Stimulated activated CD8-positive, alpha-beta memory T cell treated with anti-CD3 and anti-CD28 coated beads, Interleukin-12 subunit alpha, Interleukin-12 subunit beta, amount 100 ng/mL, for 24 hours (primary cell): ENCODE results near the gene ACLY.
"Not testable (repeated sequence)": the region's sequence is repeated elsewhere in the genome, so short reads cannot be mapped to it uniquely, and the experiment has no call there.

ENCODE experiments used
- DNase-seq: peaks from one replicate; pipeline ENCODE4 v3.0.0-alpha.2; 2020; ENCODE audit errors: extremely low read depth

ACLY gene

DNA sequence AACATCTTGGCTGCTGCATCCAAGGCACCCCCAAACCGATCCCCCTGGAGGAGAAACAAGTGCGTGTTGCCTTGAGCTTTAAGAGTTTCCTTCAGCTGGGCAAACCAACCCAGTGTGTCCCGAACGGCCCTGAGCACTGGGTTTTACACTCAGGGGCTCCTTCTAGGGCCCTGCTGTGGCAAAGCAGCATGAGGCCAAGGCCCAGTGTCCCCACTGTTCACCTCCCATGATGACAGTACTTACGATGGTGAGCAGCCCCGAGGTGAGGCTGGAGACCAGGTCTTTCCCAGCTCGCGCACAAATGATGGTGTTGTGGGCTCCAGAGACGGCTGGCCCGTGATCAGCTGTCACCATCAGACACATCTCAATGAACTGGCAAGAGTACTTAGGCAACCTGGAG, 47.0 kb downstream of the ACLY start:
- DNase-seq, result no peak

DNA sequence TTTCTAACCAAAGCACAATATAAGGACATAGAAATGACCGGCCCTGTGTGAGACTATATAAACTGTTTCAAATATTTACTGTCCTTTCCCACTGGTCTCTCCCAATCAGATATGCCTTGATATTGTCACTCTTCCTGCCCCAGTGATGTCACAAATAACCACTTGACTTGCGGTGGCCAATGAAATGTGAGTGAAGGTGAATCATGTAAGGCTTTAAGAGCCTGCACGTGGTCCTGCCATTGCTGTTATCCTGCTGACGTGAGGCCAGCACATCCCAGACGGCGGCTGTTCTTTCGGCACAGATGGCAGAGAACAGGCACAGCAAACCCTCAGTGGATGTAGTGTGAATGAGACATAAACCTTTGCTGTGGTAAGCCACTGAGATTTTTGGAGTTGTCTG, 48.1 kb downstream of the ACLY start:
- DNase-seq, result no peak

DNA sequence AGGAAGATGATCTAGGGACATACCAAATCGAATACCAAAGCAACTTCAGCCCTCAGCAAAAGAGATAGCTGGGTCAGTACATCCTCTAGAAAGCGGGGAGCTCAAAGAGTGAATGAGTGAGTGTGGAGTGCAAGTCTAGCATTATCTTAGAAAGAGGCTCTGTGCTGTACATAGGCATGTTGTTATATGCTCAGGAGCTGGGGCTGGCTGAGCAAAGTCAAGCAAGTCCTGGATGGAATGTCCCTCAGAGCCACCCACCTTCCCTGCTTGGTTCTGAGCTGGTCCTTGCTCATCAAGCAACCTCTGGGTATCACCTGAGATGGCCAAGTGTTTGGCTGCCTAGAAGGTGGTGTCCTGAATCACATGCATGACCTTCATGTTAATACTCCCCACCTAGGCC, 48.7 kb downstream of the ACLY start:
- no peak for DNase-seq

DNA sequence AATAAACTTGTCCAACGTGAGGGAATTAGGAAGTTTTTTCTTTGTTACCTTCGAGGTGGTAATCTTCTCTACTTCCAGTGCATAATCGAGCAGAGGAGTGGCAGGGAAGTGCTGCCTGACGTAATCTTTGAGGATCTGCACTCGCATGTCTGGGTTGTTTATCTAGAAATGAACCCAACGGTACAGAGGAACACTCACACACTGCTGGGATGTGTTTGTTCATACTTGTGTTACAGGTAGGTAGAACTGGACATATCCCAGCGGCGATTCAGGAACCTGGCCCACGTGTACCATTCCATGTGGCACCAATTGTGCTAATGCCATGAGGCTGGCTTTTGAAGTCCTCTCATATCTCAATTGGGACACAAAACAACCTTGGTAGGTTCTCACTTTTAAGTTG, 49.3 kb downstream of the ACLY start:
- no peak for DNase-seq

DNA sequence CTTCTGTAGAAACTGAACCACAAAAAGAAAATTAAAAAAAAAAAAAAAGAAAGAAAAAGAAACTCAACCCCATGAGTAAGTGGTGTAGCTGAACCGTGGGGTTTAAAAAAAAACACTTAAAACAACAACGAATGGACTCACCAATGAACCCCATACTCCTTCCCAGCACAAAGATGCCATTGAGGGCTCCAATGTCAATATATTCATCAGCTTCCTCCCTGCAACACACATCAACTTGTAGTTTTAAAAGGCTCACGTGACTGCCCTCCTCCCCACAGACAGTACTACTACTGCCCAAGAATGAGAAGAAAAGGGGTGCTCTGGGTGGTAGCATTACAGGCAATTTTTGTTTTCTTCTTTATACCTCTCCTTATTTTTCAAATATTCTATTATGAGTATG, 50.2 kb downstream of the ACLY start:
- DNase-seq, result no peak

DNA sequence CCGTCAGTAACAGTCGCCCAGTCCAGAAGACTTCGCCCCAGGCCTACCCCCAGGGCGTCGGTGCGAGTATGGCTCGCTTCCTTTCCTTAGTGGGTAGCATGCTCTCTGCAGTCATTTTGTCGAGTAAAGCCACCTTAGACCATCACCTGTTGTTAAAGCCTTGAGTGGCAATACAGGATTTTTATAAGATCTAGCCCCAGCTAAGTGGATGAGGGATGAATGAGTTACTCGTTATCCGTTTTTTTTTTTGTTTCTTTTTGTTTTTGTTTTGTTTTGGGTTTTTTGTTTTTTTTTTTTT, 53.2 kb downstream of the ACLY start:
- no peak for DNase-seq

DNA sequence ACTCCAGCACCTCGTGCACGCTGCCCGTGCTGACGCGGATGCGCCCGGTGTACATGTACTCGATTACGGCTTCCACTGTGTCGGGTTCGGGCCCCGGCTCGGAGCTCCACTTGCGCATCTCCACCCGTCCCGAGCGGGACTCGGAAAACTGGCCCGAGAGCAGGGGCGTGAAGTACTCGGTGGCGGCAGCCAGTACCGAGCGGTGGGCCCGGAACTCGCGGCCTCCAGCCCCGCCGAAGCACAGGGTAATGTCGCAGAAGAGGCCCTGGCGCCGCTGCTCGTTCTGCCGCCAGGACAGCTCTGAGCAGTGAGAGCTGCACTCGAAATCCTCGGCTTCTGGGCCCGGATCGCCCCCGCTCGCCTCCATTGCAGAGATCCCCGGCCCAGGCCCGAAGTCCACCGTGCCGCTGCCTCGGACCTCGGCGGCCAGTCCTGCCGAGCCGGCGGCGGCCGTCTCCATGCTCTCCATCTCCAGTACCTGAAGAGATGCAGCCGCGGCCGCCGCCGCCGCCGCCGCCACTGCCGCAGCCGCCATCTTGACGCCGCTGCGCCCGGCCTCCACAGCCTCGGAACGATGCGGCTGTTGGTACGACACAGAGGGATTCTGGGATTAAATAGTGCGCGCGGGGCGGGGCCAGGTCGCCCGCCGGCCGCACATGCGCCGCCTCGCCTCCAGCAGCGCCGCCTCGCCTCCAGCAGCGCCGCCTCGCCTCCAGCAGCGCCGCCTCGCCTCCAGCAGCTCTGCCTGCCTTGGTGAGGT, 53.7 kb downstream of the ACLY start, which contains the start of gene KLHL11:
KLHL11 (minus strand) TSS at position 588 of the 760 bp plus-strand sequence; CDS start at position 535, 53 bp downstream.
- peak; percentile 66 for DNase-seq

DNA sequence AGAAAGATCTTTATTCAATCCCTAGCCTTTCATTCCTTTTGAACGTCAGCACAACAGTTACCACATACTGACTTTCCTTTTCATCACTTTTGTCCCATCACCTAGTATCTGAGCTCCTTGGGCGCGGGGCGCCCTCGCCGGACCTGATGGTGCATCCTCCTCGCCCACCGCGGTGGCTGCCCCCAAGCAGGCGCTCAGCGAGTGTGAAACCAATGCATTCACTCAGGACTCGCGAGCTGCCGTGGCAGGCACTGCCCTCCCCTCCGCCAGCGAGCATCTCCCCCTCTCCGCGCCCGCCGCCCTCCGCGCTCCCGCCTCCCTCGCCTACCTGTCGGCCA, 54.3 kb downstream of the ACLY start:
- DNase-seq, result no peak

DNA sequence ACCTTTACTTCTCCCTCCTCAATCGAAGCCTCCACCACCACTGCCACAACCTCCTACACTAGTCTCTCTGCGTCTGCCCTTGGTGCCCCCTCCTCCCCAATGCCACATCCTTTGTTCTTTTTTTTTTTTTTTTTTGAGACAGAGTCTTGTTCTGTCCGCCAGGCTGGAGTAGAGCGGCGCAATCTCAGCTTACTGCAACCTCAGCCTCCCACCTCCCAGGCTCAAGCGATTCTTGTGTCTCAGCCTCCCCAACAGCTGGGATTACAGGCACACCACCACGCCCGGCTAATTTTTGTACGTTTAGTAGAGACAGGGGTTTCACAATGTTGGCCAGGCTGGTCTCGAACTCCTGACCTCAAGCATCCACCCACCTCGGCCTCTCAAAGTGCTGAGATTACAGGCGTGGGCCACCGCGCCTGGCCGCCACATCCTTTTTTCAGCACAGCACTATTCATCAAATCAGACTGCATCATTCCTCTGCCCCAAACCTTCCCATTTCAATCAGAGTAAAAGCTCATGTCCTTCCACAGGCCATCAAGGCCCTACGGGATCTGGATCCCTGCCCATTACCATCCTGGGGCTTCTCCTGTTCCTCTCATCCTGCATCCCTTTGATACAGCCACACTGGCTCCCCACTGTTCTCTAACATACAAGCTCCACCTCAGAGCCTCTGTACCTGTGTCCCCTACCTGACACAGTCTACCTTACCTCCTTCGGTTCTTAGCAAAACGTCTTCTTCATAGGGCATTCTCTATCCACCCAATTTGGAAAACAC, 55.5 kb downstream of the ACLY start:
- no peak for DNase-seq

DNA sequence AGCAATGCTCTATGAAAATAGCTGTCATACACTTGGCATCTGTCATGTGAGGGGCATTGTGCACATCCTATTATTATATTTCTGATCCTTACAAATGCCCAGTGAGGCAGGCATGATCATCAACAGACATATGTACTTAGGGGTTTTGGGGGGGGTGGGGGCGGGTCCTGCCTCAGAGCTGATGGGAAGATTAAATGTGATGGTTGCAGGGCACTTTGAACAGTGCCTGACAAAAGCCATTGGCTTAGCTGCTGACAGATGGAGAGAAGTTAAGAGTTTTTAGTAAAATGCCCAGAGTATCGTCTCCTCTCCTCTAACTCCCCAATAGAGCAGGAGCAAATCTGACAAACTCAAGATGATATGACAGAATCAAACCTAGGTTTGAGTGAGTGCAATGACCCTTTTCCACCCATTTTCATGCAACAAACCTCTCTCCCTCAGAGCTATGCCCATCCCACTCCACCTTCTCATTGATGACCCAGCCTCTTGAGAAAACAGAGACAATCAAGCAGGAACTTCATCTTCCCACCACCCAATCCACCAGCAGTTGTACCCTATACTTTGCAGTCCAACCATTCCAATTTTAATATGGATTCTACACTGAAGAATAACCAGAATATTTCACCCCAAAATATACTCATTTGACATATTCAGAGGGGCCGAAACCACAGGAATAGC, 58.4 kb downstream of the ACLY start:
- DNase-seq, result no peak

DNA sequence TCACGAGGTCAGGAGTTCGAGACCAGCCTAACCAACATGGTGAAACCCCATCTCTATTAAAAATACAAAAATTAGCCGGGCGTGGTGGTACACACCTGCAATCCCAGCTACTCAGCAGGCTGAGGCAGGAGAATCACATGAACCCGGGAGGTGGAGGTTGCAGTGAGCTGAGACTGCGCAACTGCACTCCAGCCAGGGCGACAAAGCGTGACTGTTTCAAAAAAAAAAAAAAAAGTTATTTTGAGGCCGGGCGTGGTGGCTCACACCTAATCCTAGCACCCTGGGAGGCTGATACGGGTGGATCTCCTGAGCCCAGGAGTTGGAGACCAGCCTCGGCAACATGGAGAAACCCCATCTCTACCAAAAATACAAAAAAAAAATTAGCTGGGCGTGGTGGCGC, 67.4 kb downstream of the ACLY start:
- not testable (repeated sequence) for DNase-seq

DNA sequence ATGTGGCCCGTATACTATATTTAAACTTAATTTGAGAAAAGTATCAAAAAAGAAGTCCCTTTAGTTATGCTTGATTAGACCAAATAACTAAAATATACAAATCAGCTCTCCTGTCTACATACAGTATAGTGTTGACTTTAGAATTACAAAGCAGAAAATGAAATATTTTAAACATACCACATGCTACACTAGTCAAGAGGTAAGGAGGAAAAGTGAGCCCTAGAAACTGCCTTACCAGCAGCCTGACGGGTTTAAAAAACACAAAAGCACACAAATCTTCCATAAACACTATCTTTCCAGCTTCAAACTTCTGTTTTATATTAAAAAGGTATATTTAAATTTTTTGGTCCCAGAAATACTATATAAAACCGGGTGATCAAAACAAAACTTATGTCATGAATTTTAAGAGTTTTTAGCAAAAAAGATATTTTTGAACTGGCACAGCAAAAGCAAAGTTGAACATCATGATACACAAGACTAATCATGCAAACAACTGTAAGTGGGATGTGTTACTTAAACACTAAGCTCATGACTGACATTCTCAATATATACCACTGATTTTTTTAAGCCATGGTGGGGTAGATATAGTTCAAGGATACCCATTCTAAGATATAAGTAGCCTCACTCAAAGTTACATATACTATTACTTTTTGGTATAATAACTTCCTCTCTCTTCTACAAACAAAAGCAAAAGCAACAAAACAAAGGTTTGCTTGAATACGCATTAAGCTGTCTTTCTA, 69.3 kb downstream of the ACLY start:
- no peak for DNase-seq

DNA sequence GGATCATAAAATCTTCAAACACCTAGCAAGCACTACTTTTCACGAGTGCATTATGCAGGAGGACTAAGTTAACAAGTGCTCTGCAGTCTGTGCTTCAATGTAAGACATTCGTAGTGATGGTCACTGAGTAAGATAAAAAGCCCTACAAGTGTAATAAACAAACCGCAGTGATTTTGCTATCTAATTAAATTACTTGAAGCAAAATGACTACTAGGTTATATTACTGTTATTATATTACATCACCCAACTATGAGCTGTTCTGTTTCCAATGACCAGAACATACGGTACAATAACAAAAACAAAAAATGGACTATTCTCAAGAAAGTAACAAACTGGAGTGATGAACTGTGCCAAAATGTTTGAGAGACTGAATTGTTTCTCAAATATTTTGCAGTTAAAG, 70.0 kb downstream of the ACLY start:
- no peak for DNase-seq

DNA sequence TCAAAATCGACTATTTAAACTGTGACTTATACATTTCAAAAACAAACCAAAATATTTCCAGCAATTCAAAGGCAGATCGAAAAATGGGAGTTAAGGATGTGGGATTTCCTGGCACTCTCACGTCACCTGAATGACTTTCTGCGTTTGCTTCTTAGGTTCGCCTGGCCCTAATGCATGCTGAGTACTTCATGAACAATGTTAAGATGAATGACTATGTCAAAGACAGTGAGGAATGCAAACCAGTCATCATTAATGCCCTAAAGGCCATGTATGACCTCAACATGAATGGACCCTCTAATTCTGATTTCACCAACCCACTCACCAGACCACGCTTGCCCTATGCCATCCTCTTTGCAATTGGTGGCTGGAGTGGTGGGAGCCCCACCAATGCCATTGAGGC, 73.8 kb downstream of the ACLY start:
- no peak for DNase-seq

DNA sequence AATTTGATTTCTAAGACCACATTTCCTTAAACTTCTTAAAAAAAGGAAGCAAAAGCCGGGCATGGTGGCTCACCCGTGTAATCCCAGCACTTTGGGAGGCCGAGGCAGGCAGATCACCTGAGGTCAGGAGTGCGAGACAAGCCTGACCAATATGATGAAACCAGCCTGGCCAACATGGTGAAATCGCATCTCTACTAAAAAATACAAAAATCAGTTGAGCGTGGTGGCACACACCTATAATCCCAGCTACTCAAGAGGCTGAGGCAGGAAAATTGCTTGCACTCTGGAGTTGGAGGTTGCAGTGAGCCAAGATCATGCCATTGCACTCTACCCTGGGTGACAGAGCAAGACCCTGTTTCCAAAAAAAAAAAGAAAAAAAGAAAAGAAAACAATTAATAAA, 78.0 kb downstream of the ACLY start:
- DNase-seq, result not testable (repeated sequence)

DNA sequence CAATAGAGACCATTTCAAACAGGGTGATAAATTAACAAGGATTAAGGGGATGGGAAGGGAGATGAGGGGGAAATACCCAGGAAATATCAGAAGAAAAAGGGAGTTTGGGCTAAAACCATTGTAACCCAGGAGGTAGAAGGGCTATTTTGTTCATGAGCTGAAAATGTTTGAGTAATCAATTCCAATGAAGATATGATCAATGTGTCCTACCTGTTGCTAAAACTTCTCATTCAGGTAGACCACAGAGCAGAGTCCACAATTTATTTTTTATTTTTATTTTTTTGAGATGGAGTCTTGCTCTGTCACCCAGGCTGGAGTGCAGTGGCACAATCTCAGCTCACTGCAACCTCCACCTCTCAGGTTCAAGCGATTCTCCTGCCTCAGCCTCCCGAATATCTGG, 79.3 kb downstream of the ACLY start:
- not testable (repeated sequence) for DNase-seq

DNA sequence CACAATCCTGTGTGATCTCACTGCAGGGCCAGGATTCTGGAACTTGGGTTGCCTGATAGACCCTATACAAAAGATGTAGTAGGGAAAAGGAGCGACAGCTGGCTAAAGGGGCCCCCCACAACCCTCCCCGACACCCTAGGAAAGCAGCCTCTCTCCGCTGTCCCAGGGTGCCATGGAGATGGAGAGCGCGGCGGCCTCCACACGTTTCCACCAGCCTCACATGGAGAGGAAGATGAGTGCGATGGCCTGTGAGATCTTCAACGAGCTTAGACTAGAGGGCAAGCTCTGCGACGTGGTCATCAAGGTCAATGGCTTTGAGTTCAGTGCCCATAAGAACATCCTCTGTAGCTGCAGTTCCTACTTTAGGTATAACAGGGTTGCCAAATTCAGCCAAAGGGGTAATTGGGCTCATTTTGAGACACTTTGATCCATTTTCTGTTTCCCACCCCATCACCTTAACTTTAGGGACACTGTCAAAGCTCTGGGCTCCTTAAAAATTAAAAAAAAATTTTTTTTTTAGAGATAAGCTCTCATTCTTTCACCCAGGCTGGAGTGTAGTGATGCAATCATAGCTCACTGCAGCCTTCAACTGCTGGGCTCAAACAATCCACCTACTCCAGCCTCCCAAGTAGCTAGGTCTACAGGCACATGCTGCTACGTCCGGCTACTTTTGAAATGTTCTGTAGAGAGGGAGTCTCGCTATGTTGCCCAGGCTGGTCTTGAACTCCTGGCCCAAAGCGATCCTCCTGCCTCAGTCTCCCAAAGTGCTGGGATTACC, 80.8 kb downstream of the ACLY start, which contains the start of gene KLHL10:
KLHL10 (plus strand) TSS at position 65 of the 778 bp plus-strand sequence; CDS start at position 173, 108 bp downstream.
- DNase-seq, result no peak

DNA sequence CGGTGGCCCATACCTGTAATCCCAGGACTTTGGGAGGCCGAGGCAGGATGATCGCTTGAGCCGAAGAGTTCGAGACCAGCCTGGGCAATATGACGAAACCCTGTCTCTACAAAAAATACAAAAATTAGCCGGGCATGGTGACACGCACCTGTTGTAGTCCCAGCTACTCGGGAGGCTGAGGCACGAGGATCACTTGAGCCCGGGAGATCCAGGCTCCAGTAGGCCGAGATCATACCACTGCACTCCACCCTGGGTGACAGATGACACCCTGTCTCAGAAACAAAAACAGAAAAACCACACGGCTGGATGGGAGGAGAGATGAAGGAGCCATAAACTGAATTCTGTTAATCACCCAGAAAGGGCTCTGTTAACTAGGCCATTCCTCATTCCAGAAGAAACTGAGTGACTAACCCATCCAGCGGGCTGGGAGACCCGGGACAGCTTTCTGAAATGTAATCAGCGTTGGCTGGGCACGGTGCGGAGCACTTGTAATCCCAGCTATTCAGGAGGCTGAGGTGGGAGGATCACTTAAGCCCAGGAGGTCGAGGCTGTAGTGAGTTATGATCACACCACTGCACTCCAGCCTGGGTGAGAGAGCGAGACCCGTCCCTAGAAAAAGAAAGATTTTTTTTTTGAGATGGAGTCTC, 82.1 kb downstream of the ACLY start:
- DNase-seq, result no peak

DNA sequence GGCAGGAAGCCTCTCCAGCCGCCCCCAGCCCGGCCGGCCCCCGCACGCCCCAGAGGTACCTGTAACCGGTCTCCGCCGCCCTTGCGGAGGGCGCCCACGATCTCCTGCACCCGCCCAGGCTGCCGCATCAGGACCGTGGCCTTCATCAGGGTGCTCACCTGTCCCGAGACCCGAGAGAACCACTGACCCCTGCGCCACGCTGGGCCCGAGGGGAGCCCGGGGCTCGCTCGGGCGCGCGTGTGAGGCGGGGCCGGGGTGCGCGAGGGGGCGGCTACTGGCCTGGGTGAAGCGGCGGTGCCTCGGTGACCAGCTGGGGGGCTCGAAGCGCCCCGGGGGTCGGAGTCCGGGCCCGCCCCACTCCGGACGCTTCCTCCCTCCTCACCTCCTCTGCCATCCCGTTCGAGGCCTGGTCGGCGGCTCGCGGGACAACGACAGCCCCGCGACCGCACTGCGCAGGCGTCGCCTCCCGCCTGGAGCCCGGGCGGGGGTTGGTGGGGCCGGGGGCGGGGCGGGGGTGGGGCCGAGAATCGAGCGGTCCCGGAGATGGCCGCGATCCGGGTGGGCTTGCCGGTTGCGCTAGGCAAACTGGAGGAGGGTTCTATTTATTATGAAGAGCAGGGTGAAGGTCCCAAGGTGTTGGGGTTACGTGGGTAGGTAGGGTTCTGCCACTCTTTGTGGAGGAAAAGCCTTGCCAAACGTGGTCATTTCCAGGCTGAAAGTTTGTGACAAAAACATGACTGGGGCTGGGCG, 82.8 kb downstream of the ACLY start, which contains the start of gene NT5C3B:
NT5C3B (minus strand) TSS at position 433 of the 750 bp plus-strand sequence; CDS start at position 394, 39 bp downstream.
- DNase-seq, result peak; percentile 21

DNA sequence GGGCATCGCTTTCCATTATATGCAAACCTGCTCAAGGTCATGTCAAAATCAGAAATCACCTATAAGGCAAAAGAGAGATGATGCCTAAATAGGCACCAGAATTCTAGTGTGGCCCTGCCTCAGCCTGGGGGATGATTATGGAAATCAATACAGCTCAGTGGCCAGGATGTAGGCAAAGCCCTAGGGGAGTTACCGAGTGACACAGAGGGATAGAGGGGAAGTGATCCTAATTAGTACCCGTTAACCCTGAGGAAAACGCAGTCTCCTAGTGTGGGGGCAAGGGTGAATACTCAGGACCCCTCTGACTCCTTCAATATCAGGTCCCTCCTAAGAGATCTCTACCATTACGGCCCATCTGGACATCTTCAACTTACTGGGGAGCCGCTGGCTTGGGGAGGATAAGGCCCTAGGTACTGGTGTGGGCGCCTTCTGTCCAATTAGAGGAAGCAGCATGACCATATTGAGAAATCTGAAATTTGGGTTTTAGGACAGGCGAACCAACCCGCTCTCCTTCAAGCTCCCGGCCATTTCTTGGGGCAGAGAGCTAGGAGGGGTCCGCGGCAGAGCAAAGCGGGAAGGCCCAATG, 83.4 kb downstream of the ACLY start:
- DNase-seq, result no peak
